Activated gamma-delta T cell (primary cell): ENCODE data around the gene ACVRL1.

Experiments
- DNase-seq: peaks from one replicate; lab custom pipeline; 2025; lab: John Stamatoyannopoulos, UW
- total RNA-seq, 2 donors: gene quantifications; one replicate each; lab custom pipeline; 2026; lab: John Stamatoyannopoulos, UW

The ACVRL1 gene
- total RNA-seq, result 0.09 to 0.10 reads per million in 2 donors

GRCh38 chr12:51907083-51907855 lies at the start of gene ACVRL1:
Gene ACVRL1 (plus strand): TSS chr12:51907504. CDS start chr12:51912475, 4,971 bp downstream.
- no peak for DNase-seq

GRCh38 chr12:51860986-51861385 lies 46.3 kb upstream of the ACVRL1 start:
- no peak for DNase-seq

- DNase-seq, result no peak
These were observed 44.4 kb upstream of the ACVRL1 start for GRCh38 chr12:51862947-51863346.

GRCh38 chr12:51863363-51863932 lies 43.9 kb upstream of the ACVRL1 start:
- DNase-seq, result no peak

GRCh38 chr12:51863933-51864832 lies 43.1 kb upstream of the ACVRL1 start:
- DNase-seq, result no peak

- no peak for DNase-seq
These were observed 42.3 kb upstream of the ACVRL1 start for GRCh38 chr12:51864833-51865670.

GRCh38 chr12:51865757-51866270 lies 41.5 kb upstream of the ACVRL1 start:
- no peak for DNase-seq

- DNase-seq, result no peak
These were observed 41.0 kb upstream of the ACVRL1 start for GRCh38 chr12:51866324-51866723.

GRCh38 chr12:51866762-51867161 lies 40.5 kb upstream of the ACVRL1 start:
- DNase-seq, result no peak

GRCh38 chr12:51867371-51867770 lies 39.9 kb upstream of the ACVRL1 start:
- no peak for DNase-seq

GRCh38 chr12:51867796-51868428 lies 39.4 kb upstream of the ACVRL1 start:
- no peak for DNase-seq

- no peak for DNase-seq
These were observed 38.3 kb upstream of the ACVRL1 start for GRCh38 chr12:51868821-51869495.

GRCh38 chr12:51869496-51869865 lies 37.8 kb upstream of the ACVRL1 start:
- no peak for DNase-seq

GRCh38 chr12:51869931-51870330 lies 37.4 kb upstream of the ACVRL1 start:
- DNase-seq, result no peak

GRCh38 chr12:51870504-51870903 lies 36.8 kb upstream of the ACVRL1 start:
- no peak for DNase-seq

GRCh38 chr12:51871126-51871525 lies 36.2 kb upstream of the ACVRL1 start:
- DNase-seq, result no peak

GRCh38 chr12:51871918-51872688 lies 35.2 kb upstream of the ACVRL1 start:
- DNase-seq, result no peak

- no peak for DNase-seq
These were observed 34.7 kb upstream of the ACVRL1 start for GRCh38 chr12:51872689-51872981.

- no peak for DNase-seq
These were observed 33.9 kb upstream of the ACVRL1 start for GRCh38 chr12:51873251-51873994.
